GM21717 (cell line): ENCODE measurements around the gene IL5.
A peak's percentile ranks its signal among the peaks of the same experiment; 100 is the strongest.
"Not testable (repeated sequence)": the region's sequence is repeated elsewhere in the genome, so short reads cannot be mapped to it uniquely, and the experiment has no call there.

ENCODE experiments used
- ATAC-seq: cut with Tn5 transposase; IDR thresholded peaks from one replicate; pipeline ENCODE4 v1.9.1; 2021; ENCODE audit warnings: mild to moderate bottlenecking, moderate library complexity; ENCODE audit not compliant: unreplicated experiment

Gene IL5

DNA sequence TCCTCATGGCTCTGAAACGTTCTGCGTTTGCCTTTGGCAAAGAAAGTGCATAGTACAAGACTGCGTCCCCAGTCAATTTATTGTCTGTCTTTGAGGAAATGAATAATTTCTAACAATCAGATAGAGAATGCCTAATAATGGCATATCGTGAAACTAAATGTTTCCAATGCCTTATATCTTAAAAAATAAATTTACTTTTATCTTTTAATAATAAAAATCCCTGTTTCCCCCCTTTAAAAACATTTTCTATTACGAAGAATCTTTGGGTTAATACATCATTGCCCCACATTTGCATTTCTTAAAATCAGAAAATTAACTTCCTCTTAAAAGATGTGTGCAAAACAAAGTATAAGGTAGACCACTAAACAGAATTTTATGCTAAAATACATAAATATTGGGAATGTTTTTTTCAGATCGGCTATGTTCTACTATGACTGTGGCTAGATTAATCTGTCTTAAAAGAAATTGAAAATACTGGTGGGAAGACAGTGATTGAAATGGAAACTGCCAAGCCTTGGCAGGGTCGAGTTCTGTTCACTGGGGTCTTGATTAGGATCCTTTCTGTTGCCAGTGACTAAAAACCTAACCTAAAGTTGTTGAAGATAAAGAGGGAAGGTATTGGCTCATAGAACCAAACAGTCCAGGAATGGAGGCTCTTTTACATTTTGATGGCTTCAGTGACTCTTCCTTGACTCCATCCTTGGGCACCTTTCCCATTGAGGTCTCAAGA, at the start of gene IL5:
Gene IL5, minus strand, starts transcription at position 51 of the 730 bp plus-strand sequence. Its CDS starts 44 bp downstream, at position 7.
- no peak for ATAC-seq

DNA sequence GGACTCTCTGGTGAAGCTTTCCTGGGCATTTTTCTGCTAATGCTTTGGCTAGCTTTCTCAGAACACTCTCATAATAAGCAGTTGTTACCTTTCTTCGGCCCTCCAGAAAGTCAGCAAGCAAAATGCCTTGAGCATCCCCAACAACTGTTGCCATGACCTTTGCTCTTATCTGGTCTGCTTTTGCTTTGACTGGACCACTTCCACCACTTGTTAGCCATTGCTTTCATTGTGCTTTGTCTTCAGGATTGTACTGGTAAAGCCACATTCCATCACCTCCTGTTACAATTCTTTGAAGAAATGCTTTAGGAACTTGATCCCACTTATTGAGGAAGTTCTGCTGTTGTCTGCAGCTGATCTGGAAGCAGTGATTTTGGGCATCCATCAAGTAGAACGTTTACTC, 49.2 kb upstream of the IL5 start:
- ATAC-seq, result no peak

DNA sequence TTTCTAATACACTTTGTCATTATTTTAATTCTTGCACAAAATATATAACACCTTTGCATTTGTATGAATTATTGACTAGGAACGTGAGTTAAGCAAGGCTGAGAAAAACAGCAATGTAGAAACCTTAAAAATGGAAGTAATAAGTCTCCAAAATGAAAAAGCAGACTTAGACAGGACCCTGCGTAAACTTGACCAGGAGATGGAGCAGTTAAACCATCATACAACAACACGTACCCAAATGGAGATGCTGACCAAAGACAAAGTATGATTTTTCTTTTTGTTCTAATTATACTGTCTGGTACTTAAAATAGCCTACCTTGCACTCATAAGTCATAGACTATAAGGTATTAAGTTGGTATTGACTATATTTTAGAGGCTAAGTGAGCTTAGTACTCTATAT, 47.8 kb upstream of the IL5 start:
- no peak for ATAC-seq

DNA sequence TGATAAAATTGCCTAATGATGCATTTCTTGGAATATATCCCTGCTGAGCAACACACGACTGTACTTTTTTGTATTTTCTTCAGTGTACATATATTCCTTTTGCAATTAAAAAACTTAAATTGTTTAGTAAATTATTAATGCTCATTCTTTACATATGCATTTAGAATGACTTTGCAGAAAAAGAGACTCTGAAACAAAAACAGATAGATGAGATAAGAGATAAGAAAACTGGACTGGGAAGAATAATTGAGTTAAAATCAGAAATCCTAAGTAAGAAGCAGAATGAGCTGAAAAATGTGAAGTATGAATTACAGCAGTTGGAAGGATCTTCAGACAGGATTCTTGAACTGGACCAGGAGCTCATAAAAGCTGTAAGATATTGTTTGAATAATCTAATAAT, 46.1 kb upstream of the IL5 start:
- ATAC-seq, result no peak

DNA sequence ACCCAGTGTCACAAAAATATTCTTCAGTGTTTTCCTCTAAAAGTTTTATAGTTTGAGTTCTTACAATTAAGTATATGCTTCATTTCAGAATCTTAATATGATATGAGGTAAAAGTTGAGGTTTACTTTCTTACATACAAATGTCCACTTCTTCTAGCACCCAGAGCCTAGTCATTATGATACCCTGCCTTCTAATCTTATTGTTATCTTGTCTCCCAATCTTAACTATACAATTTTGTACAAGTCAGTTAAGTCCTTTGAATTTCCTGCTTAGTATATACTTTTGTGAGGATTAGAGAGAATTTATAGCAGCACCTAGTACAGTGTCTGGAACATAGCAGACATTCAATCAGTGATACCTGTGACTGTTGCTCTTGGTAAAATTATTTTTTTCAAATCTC, 42.7 kb upstream of the IL5 start:
- no peak for ATAC-seq

DNA sequence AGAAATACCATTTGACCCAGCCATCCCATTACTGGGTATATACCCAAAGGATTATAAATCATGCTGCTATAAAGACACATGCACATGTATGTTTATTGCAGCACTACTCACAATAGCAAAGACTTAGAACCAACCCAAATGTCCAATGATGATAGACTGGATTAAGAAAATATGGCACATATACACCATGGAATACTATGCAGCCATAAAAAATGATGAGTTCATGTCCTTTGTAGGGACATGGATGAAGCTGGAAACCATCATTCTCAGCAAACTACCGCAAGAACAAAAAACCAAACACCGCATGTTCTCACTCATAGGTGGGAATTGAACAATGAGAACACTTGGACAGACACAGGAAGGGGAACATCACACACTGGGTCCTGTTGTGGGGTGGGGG, 41.2 kb upstream of the IL5 start:
- not testable (repeated sequence) for ATAC-seq

DNA sequence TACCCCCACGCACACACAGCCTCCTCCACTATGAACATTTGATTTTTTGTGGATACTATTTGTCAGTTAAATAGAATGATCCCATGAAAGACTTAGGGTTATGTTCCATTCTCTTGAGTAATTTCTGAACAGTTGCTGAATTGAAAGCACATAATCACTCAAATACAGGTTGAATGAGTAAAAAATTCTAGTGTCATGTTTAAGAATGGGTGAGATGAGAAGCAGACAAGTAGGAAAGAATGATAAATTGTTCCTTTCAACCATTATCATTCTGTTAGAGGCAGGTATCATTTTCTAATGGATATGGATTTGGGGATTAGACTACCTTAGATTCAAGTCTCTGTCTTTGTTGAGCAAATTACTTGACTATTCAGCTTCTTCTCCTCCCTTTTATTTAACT, 32.8 kb upstream of the IL5 start:
- no peak for ATAC-seq

DNA sequence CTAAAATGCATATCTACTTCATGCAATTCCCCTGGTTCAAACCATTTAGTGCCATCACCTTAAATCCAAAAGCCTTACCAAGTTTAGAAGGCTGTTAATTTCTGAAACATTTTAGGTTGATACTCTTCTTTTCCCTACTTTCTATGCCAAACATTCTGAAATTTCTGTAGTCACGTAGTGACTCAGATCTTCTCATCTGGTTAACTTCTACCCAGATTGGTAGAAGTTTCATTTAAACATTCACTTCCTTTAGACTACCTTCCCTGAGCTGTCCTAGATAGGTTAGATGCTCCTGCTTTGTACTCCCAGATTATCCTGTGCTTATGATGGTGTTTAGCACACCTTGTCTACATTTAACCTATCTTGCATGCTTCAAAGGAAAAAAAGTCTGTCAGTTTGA, 23.3 kb upstream of the IL5 start:
- no peak for ATAC-seq

DNA sequence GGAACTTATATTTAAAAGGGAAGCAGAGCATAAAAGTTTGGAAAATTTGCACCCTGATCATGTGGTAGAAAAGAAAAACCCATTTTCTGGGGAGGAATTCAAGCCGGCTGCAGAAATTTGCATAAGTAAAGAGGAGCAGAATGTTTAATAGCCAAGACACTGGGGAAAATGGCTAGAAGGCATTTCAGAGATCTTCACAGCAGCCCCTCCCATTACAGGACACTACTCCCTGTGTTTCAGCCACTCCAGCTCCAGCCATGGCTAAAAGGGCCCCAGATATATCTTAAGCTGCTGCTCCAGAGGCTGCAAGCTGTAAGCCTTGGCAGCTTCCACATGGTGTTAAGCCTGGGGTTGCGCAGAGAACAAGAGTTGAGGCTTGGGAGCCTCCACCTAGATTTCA, 21.2 kb upstream of the IL5 start:
- not testable (repeated sequence) for ATAC-seq

DNA sequence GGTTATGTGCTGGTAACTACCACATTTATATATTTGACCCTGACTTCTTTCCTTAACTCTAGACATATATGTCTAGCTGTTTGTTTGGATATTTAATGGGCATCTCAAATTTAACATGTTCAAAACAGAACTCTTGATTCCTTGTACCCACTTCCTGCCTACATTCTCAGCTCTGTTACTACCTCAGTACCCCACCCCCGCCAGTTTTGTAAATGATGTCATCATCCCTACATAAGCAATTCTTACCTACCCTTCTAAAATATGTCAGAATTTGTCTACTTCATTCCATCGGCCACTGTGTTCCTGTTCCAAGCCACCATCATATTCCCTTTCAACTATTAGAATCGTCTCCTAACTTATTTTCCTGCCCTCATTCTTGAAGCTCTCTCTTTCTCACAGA, 18.3 kb upstream of the IL5 start:
- no peak for ATAC-seq

DNA sequence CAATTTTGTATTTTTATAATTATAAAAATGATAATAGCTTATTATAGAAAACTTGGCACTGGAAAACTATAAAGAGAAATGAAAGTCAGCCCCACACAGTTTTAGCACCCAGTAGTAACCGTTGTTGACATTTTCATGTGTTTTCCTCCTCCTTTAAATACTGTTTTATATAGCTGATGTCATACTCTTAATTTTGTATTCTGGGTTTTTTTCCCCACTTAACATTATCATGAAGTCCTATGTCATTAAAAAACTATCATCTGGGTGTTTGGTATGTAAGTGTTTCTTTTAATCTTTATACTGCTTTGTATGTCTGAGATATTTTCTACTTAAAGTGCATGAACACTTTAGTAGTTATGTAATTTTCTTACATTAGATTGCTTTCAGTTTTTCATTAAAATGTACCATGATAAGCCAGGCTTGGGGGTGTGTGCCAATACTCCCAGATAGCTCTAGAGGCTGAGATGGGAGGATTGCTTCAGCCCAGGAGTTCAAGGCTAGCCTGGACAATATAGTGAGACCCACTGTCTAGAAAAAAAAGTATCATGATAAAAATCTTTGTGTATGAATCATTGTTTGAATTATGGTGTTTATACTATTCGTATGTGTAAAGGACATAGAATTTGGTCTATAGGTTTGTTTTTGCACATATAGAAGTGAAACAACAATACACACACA, 16.2 kb upstream of the IL5 start:
- ATAC-seq, result no peak

DNA sequence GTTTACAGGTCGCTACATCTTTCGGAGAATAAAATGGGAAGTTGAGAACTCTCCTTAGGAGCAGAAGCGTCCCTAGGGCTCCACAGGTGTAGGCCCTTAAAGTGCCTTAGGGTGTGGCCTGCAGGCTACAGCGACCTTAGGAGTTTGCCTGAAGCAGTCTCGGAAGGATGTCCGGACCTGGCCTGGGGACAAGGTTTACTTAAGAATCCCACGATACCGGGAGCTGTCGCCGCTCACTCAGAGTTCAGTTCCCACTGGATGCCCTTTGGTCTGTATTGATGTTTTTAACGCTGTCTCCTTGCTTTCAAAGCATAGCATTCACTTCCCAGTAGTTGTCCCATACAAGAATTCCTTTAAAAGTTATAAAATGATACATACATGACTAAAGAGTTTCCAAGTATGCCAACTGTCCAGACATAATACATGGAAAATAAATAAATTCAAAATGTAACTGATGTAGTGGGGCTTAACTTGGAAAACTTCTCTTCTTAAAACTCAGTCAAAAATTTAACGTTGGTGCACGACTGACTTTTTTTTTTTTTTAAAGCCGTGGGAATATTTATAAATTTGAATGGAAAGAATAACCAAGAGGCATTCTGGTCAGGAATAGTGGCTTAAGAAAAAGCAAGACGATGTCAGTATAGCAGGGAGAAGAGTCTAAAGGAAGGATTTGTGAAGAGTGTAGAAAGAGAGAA, 14.3 kb upstream of the IL5 start:
- ATAC-seq, result peak; percentile 54

DNA sequence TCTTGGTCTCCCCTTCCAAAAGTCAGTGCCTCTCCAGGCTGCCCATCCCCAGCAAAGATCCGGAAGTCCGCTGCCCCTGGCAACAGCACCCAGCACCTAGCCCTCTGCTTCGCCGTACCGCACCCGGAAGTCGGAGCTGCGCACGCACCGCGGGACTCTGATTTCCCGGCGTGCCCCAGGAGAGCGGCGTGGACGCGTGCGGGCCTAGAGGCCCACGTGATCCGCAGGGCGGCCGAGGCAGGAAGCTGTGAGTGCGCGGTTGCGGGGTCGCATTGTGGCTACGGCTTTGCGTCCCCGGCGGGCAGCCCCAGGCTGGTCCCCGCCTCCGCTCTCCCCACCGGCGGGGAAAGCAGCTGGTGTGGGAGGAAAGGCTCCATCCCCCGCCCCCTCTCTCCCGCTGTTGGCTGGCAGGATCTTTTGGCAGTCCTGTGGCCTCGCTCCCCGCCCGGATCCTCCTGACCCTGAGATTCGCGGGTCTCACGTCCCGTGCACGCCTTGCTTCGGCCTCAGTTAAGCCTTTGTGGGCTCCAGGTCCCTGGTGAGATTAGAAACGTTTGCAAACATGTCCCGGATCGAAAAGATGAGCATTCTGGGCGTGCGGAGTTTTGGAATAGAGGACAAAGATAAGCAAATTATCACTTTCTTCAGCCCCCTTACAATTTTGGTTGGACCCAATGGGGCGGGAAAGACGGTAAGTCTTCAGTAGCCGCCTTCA, 13.6 kb upstream of the IL5 start, which contains the start of gene RAD50:
Gene RAD50, plus strand, starts transcription at position 215 of the 715 bp plus-strand sequence. Its CDS starts 348 bp downstream, at position 563.
- peak; percentile 90 for ATAC-seq

DNA sequence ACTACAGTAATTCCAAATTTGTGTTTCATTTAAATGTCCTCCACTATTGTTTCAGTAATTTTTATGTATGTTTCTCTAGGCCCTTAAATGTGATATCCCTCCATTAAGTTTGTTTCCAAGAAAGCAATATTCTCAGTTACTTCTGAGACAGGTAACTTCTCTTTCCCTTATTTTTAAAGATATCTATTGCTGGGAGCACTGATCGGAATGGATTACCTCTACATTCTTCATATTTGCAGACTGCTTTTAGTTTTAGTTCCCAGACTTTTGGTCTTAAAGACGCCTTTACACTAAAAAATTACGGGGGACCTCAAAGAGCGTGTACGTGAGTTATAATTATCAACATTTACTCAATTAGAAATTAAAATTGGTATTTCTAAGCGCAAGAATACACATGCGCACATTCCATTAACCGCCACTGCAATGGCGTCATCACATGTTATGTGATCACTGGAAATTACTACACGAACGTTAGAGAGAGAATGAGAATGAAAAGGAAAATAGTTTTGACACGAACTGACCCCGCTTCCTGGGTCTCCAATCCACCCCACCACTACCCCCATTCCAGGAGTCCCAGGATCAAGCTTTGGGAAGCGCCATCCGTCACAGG, 12.9 kb upstream of the IL5 start:
- ATAC-seq, result no peak

DNA sequence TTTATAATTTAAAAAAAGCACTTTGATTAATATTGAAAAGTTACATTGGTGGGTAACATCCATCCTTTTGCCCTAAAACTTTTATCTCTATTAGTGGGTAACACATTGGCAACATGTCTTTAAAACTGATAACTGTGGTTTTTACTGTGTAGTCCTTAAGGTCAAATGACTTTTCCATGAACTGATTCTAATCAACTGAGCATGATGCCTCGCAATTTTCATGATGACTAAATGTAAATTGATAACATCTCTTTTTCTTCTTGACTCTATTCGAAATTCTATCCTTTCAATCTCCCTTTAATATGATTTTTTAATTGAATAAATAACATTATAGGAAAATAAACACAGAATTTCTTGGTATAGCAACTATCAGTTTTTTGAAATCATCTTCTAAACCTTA, 6.3 kb upstream of the IL5 start:
- no peak for ATAC-seq

DNA sequence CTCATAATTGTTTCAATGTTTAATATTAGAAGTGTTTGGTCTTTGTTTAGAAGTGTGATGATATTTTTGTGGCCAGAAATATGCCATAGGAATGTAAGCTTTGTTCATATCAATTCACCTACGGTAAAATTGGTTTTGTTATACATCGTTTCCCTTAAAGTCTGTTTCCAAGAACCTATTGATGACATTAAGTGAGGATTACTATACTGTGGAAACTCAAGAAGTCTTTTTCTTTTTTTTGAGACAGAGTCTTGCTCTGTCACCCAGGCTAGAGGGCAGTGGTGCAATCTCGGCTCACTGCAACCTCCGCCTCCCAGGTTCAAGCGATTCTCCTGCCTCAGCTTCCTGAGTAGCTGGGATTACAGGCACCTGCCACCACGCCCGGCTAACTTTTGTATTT, 5.5 kb upstream of the IL5 start:
- not testable (repeated sequence) for ATAC-seq

DNA sequence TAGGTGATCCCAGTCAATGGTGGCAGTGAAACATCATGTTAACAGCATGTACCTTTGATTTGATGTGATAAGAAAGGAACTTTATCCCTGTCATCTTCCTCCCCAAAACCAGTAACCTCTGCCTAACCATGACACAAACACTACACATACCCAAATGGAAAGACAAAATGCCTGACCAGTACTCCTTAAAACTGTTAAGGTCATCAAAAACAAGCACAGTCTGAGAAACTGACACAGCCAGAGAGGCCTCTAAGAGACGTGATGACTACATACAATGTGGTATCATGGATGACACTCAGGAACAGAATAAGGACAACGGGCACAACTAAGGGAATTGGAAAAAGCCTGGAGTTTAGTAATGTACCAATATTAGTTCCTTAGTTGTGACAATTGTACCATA, 3.9 kb upstream of the IL5 start:
- no peak for ATAC-seq

DNA sequence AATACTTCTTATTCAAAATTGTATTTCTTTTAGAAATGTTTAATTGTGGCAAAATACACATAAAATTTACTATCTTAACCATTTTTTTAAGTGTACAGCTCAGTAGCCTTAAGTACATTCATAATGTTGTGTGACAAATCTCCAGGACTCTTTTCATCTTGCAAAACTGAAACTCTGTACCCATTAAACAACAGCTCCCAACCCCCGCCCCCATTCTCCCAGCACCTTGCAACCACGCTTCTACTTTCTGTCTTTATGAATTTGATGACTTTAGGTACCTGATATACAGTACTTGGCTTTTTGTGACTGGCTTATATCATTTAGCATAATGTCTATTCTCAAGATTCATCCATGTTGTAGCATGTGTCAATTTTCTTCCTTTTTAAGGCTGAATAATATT, 2.8 kb upstream of the IL5 start:
- ATAC-seq, result no peak

DNA sequence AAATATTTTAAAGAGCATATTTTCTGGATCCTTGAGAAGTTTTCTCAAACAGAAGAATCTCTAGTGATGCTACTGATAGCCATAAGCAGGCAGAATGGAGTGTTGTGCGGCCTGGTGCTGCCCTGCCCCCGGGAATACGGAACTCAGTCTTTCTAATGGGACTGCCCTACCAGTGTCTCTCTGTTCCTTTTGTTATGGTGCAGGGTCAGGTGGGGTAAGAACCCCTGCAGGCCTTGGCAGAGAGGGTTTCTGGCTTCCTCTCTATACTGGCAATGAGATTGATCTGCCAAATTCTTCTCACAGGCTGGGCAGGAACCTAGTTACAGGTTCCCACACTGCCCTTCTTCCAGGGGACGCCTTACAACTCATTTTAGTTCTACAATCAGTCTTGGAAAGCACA, 2.6 kb downstream of the IL5 start:
- no peak for ATAC-seq

DNA sequence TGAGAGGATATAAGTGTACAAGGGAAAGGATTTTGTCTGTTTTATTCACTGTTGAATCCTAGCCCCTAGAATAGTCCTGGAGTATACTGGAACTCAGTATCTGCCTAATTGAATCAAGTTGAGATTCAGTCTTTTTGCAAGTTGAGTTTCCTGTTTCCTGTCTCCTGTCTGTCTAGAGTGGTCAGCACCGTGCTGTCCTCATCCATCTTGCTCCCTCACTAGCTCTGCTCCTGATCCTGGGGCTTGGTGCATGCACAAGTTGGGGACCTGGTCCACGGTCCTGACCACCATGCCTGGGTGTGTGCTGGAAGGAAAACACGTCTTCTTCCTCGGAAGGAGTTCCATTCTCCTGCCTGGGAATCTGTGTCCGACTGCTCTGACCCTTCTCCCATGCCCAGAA, 3.2 kb downstream of the IL5 start:
- ATAC-seq, result no peak

DNA sequence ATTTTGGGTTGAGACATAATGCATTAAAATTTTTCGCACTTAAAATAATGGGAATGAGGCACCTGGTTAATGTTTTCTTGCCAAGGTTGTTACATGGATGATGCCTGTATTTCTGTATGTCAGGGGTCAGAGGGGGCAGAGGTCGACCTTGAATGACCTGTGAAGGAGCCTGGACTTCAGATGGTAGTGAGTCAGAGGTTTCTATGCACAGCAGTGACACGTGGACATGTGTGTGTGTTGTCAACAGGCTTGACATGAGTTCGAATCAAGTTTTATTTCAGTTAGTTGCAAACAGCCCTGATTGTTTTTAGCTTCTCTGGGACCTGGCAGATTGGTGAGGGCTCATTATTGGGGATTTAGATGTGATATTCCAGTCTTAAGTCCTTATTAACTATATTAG, 3.6 kb downstream of the IL5 start:
- no peak for ATAC-seq
